Inferior parietal cortex (tissue), 1 donor: Measurements from ENCODE around the gene UBE2G1.

Source experiments
- DNase-seq: peaks from one replicate; pipeline ENCODE4 v3.0.0-alpha.2; 2016; ENCODE audit errors: extremely low spot score

UBE2G1 gene

GRCh38 chr17:4248504-4249277, 117.8 kb downstream of the UBE2G1 start:
- DNase-seq = no peak

- no peak for DNase-seq
These were observed 118.5 kb downstream of the UBE2G1 start for GRCh38 chr17:4247971-4248388.

- no peak for DNase-seq
These were observed 119.0 kb downstream of the UBE2G1 start for GRCh38 chr17:4247361-4247970.

GRCh38 chr17:4246674-4247073, 119.8 kb downstream of the UBE2G1 start:
- DNase-seq = no peak

- DNase-seq = no peak
These were observed 124.9 kb downstream of the UBE2G1 start for GRCh38 chr17:4241535-4241934.

GRCh38 chr17:4236456-4236855, 130.0 kb downstream of the UBE2G1 start:
- DNase-seq = no peak

GRCh38 chr17:4235372-4236279, 130.8 kb downstream of the UBE2G1 start:
- DNase-seq = no peak

- no peak for DNase-seq
These were observed 132.1 kb downstream of the UBE2G1 start for GRCh38 chr17:4234401-4234800.

GRCh38 chr17:4233668-4234258, 132.7 kb downstream of the UBE2G1 start:
- DNase-seq = no peak

GRCh38 chr17:4232168-4232813, 134.2 kb downstream of the UBE2G1 start:
- DNase-seq = no peak

GRCh38 chr17:4229627-4230541, 136.6 kb downstream of the UBE2G1 start:
- DNase-seq = peak; percentile 74

- no peak for DNase-seq
These were observed 144.4 kb downstream of the UBE2G1 start for GRCh38 chr17:4221899-4222659.

GRCh38 chr17:4221163-4221562, 145.3 kb downstream of the UBE2G1 start:
- DNase-seq = no peak

GRCh38 chr17:4220655-4221054, 145.8 kb downstream of the UBE2G1 start:
- DNase-seq = no peak
